Activated CD4-positive, alpha-beta T cell treated with anti-CD3 and anti-CD28 coated beads, Interleukin-2, amount 10 ng/mL, durations not matched to agents 24 days and 14 days (primary cell): Measurements from ENCODE around the gene ULBP1. TPM values are rescaled to one million over a fixed set of nuclear protein-coding genes. Genes with fewer than 3 reads are reported as not detected.
"Not testable (repeated sequence)": the region's sequence is repeated elsewhere in the genome, so short reads cannot be mapped to it uniquely, and the experiment has no call there.

Experiments used
- DNase-seq: peaks from one replicate; pipeline ENCODE4 v3.0.0; 2022
- H3K27ac Mint-ChIP-seq: one replicate; pipeline ENCODE4 v1.8.0; 2022; ENCODE audit warnings: mild to moderate bottlenecking, mixed read lengths
- H3K27me3 Mint-ChIP-seq: one replicate; pipeline ENCODE4 v1.8.0; 2022; ENCODE audit warnings: mixed read lengths
- H3K36me3 Mint-ChIP-seq: one replicate; pipeline ENCODE4 v1.8.0; 2022; ENCODE audit warnings: low read depth, mild to moderate bottlenecking, mixed read lengths
- H3K4me1 Mint-ChIP-seq: one replicate; pipeline ENCODE4 v1.8.0; 2021; ENCODE audit warnings: mixed read lengths
- H3K4me3 Mint-ChIP-seq: one replicate; pipeline ENCODE4 v1.8.0; 2022; ENCODE audit warnings: mild to moderate bottlenecking, moderate library complexity, mixed read lengths
- H3K9me3 Mint-ChIP-seq: one replicate; pipeline ENCODE4 v1.8.0; 2021; ENCODE audit warnings: mixed read lengths
- intact Hi-C: fragments of 100-400 bp; cut with micrococcal nuclease; formaldehyde crosslinking; loops from one replicate; pipeline ENCODE4 v1.15.1; 2023
- total RNA-seq: library from RNA; stranded (reverse); gene quantifications from 2 replicates; pipeline ENCODE4 v1.2.3, GENCODE V29; 2022

ULBP1 gene
- total RNA-seq, 1 donor from 2014 or later: 0.49 TPM

DNA sequence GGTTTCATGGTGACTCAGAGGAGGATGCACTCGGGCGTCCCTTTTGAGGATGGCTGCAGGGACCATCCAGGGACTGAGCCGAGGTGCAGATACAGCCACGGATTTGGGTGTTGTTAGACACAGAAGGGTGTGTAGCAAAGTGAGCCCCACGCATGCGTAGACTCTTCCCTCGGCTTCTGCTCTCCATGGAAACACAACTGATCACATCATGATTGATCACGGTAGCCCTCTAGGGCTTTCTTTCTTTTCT is 606 bp upstream of the ULBP1 start:
- peak; percentile 85 for DNase-seq
- intact Hi-C loops: loop anchor here (1.0 kb wide), 2 partner anchors 22 to 38 kb away; no protein-coding TSS in a partner anchor
- Mint-ChIP-seq H3K27ac (peak overlapping the region; percentile 89), H3K27me3 (peaks cover 72% of the 10 kb centered on the region), H3K4me3 (peak overlapping the region; percentile 95), H3K4me1 (peaks cover 35% of the 10 kb centered on the region), H3K36me3 (peaks cover 2% of the 10 kb centered on the region), H3K9me3 (no peaks in the 10 kb centered on the region)

DNA sequence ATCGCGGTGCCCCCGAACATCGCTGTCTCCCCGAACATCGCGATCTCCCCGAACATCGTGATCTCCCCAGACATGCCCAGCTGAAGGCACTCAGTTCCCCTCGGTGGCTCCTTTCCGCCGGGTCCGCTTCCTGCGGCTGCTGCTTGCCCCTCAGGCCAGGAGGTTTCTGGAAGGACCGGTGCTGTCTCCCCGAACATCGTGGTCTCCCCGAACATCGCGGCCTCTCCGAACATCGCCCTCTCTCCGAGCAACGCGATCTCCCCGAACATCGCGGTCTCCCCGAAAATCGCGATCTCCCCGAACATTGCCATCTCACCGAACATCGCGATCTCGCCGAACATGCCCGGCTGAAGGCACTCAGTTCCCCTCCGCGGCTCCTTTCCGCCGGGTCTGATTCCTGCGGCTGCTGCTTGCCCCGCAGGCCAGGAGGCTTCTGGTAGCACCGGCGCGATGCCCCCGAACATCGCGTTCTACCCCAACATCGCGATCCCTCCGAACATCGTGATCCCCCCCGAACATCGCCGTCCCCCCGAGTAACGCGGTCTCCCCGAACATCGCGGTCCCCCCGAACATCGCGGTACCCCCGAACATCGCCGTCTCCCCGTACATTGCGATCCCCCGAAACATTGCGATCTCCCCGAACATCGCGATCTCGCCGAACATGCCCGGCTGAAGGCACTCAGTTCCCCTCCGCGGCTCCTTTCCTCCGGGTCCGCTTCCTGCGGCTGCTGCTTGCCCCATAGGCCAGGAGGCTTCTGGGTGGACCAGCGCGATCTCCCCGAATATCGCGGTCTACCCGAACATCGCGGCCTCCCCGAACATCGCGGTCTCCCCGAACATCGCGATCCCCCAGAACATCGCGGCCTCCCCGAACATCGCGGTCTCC is 808 bp downstream of the ULBP1 start:
- H3K4me1 Mint-ChIP-seq: peaks cover 33% of the 10 kb centered on the region
- intact Hi-C loops: no loop called here
- peaks cover 2% of the 10 kb centered on the region for H3K36me3 Mint-ChIP-seq
- no peaks in the 10 kb centered on the region for H3K9me3 Mint-ChIP-seq
- peak overlapping the region; percentile 95 for H3K4me3 Mint-ChIP-seq
- H3K27ac Mint-ChIP-seq: peak overlapping the region; percentile 89
- peak; percentile 78 for DNase-seq
- peaks cover 74% of the 10 kb centered on the region for H3K27me3 Mint-ChIP-seq

DNA sequence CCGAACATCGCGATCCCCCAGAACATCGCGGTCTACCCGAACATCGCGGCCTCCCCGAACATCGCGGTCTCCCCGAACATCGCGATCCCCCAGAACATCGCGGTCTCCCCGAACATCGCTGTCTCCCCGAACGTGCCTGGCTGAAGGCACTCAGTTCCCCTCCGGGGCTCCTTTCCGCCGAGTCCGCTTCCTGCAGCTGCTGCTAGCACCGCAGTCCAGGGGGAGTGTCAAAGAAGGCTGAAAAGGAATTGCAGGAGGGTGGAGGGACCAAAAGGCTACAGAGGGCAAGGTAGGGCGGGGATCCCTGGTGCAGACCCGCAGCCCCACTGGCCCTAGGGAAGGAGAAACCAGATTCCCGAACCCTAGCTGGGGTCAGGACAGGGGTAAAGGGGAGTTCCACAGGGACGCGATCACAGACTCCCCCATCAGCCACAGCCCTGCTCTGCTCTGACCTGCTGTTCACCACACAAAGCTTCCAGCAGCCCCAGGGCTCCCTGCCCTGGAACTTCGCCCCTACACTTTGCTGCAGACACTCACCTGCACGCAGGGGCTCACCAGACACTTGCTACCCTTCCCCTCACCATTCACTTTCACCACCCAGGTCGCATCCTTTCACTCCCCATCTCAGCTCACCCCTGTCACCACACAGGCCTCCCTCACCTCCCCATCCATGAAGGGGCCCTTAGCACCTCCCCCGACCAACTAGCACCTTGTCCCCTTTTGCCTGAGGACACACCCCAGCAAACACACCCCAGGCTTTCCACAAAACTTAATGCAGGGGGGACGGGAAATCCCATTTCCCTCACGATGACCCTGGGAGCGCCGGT is 1.7 kb downstream of the ULBP1 start:
- Mint-ChIP-seq H3K4me3 (peak overlapping the region; percentile 95), H3K9me3 (no peaks in the 10 kb centered on the region), H3K27ac (peak overlapping the region; percentile 81), H3K4me1 (peaks cover 33% of the 10 kb centered on the region), H3K27me3 (peaks cover 76% of the 10 kb centered on the region), H3K36me3 (peaks cover 2% of the 10 kb centered on the region)
- intact Hi-C loops: no loop called here
- DNase-seq: peak; percentile 77

DNA sequence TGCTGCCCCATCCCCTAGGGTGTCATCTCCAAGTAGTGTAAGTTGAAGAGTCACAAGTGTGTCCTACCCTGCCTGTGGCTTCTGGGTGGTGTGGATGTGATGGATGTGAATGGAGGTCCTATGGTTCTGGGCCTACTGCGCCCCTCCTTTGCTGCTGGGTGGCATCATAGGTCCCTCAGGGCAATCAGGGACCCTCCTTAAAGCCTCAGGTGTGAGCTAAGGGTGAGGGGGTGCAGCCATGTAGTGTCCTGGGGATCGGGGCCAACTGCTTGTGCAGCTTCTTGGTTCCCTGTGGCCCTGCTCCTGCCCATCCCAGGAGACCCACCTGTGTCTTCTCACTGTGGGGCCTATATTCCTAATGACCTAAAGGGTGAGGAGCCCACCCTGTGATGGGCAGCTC is 2.6 kb downstream of the ULBP1 start:
- H3K36me3 Mint-ChIP-seq, H3K9me3 Mint-ChIP-seq, DNase-seq, H3K27ac Mint-ChIP-seq, intact Hi-C loops: not testable (repeated sequence)
- Mint-ChIP-seq H3K27me3 (peaks cover 72% of the 10 kb centered on the region), H3K4me3 (peak overlapping the region; percentile 95), H3K4me1 (peaks cover 33% of the 10 kb centered on the region)

DNA sequence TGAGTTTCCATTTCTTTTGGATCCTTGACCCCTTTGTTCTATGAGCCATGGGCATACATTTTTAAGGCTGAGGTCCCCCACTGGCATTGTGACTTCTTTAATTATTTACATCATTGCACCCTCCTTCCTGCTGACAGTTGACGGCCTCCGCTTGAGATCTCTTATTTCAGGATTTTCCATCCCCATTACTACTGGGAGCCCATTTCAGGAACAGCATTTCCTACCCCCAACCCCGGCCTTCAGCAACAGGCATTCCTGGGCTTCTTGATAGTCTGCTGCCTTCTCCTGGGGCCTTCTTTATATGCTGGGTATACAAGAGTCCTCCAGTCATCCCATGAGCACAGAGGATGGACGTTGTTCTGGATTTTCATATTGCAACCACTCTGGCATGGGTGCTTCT is 3.8 kb downstream of the ULBP1 start:
- Mint-ChIP-seq H3K27ac (no peak overlapping the region), H3K4me1 (peaks cover 31% of the 10 kb centered on the region), H3K9me3 (no peaks in the 10 kb centered on the region), H3K27me3 (peaks cover 70% of the 10 kb centered on the region), H3K36me3 (peaks cover 2% of the 10 kb centered on the region), H3K4me3 (no peak overlapping the region)
- intact Hi-C loops: no loop called here
- no peak for DNase-seq

DNA sequence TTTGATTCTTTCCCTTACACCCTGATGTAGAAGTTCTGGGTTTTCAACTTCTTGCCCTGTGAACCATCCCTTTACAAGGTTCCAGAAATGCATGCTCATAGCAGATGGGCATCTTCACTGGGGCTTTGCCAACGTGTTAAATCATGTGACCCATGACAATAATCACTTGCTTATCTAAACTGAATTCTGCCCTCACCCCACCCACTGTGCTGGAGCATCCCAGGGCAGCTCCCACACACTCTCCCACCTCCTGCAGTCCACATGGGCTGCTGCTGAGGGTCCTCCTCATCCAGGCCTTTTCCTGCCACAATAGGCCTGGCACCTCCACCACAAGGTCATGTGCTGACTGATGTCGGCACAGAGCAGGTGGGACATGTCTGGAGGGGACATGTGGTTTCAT is 4.3 kb downstream of the ULBP1 start:
- intact Hi-C loops, H3K9me3 Mint-ChIP-seq, H3K36me3 Mint-ChIP-seq, H3K4me3 Mint-ChIP-seq, H3K27ac Mint-ChIP-seq, DNase-seq: not testable (repeated sequence)
- H3K27me3 Mint-ChIP-seq: peaks cover 73% of the 10 kb centered on the region
- peaks cover 27% of the 10 kb centered on the region for H3K4me1 Mint-ChIP-seq

DNA sequence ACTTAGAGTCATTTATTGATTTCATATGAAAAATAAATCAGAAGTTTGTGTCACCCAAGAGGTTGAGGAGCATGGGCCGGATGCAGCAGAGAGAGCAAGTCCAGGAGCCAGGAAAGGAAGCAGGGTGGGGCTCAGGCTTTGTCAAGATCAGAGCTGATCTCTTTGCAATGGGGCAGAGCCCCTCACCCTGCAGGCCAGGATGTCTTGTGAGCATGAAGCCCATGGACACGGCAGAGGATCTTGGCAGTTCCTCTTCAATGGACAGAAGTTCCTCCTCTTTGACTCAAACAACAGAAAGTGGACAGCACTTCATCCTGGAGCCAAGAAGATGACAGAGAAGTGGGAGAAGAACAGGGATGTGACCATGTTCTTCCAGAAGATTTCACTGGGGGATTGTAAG is 5.2 kb downstream of the ULBP1 start:
- Mint-ChIP-seq H3K27me3 (peaks cover 72% of the 10 kb centered on the region), H3K4me1 (peaks cover 19% of the 10 kb centered on the region)
- H3K36me3 Mint-ChIP-seq, H3K9me3 Mint-ChIP-seq, H3K27ac Mint-ChIP-seq, H3K4me3 Mint-ChIP-seq, DNase-seq, intact Hi-C loops: not testable (repeated sequence)

DNA sequence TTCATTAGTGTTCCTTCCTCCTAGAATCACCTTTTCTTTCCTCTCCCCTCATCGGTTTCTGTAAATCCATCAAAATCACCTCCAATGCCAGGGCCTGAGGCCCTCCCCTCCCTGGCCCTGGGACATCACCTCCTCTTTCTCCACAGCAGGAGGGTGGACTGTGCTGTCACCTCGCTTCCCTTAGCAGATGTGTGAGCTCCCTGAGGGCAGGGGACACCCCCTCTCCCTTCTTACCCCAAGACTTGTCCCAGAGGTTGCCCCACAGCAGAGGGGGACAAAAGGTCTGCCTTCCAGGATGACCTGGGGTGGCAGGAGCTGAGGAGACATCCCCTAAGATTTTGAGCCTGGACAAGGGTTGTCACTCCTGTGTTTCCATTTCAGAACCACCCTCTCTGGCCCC is 5.9 kb downstream of the ULBP1 start:
- intact Hi-C loops: no loop called here
- no peak overlapping the region for H3K4me3 Mint-ChIP-seq
- no peaks in the 10 kb centered on the region for H3K9me3 Mint-ChIP-seq
- no peak overlapping the region for H3K27ac Mint-ChIP-seq
- peaks cover 74% of the 10 kb centered on the region for H3K27me3 Mint-ChIP-seq
- no peak for DNase-seq
- H3K4me1 Mint-ChIP-seq: peaks cover 20% of the 10 kb centered on the region
- H3K36me3 Mint-ChIP-seq: peaks cover 2% of the 10 kb centered on the region

DNA sequence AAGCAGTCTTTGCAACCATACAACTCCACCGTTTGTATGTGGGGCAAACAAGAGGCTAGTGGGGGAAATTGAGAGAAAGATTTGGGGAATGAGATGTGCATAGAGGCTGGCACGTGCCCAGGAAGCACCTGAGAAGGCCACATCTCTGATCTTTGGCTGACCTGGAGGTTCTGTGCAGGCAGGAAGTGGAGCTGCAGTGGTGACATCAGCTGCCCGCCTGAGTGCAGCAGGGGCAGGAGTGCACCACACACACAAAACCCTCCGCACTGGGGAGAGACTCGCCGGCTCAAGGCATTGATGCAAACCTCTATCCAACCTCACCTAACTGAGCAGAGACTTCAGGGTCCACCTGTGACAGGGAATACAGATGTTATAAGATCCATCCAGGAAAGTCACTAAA is 10.7 kb downstream of the ULBP1 start:
- intact Hi-C loops, H3K9me3 Mint-ChIP-seq, H3K36me3 Mint-ChIP-seq, DNase-seq, H3K4me3 Mint-ChIP-seq, H3K4me1 Mint-ChIP-seq, H3K27ac Mint-ChIP-seq: not testable (repeated sequence)
- peaks cover 76% of the 10 kb centered on the region for H3K27me3 Mint-ChIP-seq

DNA sequence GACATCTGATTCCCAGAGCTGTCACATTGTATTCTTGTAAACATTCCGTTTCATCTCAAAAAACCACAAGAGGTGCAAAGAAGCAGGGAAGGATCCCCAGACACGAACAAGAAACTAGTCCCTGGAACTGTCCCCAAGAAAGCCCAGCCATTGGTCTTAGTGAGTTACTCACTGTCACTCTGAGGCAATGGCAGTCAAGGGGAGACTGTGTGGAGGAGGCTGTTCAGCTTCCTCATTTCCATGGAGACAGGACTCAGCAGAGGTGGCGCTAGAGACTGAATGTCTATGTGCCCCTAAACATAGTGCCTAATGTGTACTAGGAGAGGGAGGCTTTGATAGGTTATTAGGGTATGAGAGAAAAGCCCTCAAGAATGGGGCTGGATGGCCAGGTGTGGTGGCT is 11.1 kb downstream of the ULBP1 start:
- H3K27ac Mint-ChIP-seq: no peak overlapping the region
- no peak overlapping the region for H3K4me3 Mint-ChIP-seq
- DNase-seq: no peak
- no peaks in the 10 kb centered on the region for H3K9me3 Mint-ChIP-seq
- H3K4me1 Mint-ChIP-seq: peaks cover 8% of the 10 kb centered on the region
- H3K36me3 Mint-ChIP-seq: no peaks in the 10 kb centered on the region
- peaks cover 74% of the 10 kb centered on the region for H3K27me3 Mint-ChIP-seq
- intact Hi-C loops: no loop called here

DNA sequence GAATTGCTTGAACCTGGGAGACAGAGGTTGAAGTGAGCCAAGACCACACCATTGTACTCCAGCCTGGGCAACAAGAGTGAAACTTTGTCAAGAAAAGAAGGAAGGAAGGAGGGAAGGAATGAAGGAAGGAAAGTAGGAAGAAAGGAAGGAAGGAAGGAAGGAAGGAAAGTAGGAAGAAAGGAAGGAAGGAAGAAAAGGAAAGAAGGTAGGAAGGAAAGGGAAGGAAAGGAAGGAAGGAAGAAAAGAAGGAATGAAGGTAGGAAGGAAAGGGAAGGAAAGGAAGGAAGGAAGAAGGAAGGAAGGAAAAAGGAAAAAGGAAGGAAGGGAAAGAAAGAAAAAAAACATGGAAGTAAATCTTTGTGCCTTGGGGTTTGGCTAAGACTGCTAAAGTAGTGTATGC is 11.7 kb downstream of the ULBP1 start:
- H3K4me1 Mint-ChIP-seq: peaks cover 8% of the 10 kb centered on the region
- no peak overlapping the region for H3K4me3 Mint-ChIP-seq
- intact Hi-C loops: no loop called here
- H3K36me3 Mint-ChIP-seq: no peaks in the 10 kb centered on the region
- no peaks in the 10 kb centered on the region for H3K9me3 Mint-ChIP-seq
- no peak for DNase-seq
- no peak overlapping the region for H3K27ac Mint-ChIP-seq
- peaks cover 71% of the 10 kb centered on the region for H3K27me3 Mint-ChIP-seq

DNA sequence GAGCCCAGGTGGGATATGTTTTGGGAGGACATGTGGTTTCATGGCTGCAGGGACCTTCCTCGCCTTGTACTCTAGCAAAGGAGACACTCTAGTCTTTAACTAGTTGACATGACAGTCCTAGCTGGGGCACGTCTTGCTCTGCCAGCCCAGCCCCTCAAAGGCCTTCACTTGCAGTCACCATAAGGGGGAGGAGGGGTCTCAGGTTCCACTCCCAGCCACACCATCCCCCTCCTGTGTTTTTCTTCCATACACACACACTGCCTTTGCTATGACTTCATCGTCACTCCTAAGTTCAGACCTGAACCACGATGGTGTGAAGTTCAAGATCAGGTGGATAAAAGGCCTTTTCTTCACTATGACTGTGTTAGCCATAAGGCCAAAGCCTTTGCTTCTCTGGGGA is 13.5 kb downstream of the ULBP1 start:
- Mint-ChIP-seq H3K36me3 (no peaks in the 10 kb centered on the region), H3K27me3 (peaks cover 83% of the 10 kb centered on the region), H3K9me3 (no peaks in the 10 kb centered on the region), H3K27ac (no peak overlapping the region), H3K4me3 (no peak overlapping the region), H3K4me1 (peaks cover 12% of the 10 kb centered on the region)
- DNase-seq: no peak
- intact Hi-C loops: no loop called here

DNA sequence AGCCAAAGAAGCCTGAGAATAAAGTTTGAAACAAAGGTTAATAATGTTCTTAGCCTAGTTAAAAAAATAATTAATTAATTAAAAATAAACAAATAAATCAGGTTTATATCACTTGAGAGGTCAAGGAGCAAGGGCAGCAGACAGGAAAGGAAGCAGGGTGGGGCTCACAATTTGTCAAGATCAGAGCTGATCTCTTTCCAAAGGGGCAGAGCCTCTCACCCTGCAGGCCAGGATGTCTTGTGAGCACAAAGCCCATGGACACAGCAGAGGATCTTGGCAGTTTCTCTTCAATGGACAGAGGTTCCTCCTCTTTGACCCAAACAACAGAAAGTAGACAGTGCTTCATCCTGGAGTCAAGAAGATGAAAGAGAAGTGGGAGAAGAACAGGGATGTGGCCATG is 14.9 kb downstream of the ULBP1 start:
- intact Hi-C loops: no loop called here
- Mint-ChIP-seq H3K27ac (no peak overlapping the region), H3K9me3 (no peaks in the 10 kb centered on the region), H3K36me3 (no peaks in the 10 kb centered on the region), H3K4me3 (no peak overlapping the region), H3K4me1 (peaks cover 18% of the 10 kb centered on the region), H3K27me3 (peaks cover 86% of the 10 kb centered on the region)
- no peak for DNase-seq

DNA sequence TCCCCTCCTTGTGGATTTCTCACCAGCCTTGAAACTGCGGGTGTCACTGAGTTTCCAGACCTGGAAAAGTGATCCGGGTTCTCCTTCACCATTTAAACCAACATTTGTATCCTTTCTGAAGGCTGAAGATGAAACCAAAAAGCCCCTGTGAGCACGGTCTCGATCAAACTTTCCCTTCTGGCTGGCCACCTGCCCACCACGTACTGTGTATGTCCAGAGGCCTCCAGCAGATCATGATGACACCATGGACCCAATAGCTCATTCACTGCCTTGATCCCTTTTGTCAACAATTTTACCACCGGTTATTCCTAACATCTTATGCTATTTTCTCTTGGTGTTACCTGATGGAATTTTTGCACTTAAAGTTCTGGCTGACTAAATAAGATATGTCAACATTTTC is 15.6 kb downstream of the ULBP1 start:
- Mint-ChIP-seq H3K27ac (no peak overlapping the region), H3K4me3 (no peak overlapping the region), H3K9me3 (no peaks in the 10 kb centered on the region), H3K36me3 (no peaks in the 10 kb centered on the region), H3K27me3 (peaks cover 82% of the 10 kb centered on the region), H3K4me1 (peaks cover 15% of the 10 kb centered on the region)
- intact Hi-C loops: no loop called here
- no peak for DNase-seq
